Measurements from ENCODE around the gene ACSL4. TPM values are rescaled to one million over a fixed set of nuclear protein-coding genes. Genes with fewer than 3 reads are reported as not detected.

The ACSL4 gene
- total and polyA plus RNA-seq, 9 of the 15 experiments (the other 6 are each of a cell fraction or from before 2014, with no cell fraction given), result 9.8 to 35.1 (median 25.5) TPM

GRCh38 chrX:109719264-109719663 lies 13.8 kb downstream of the ACSL4 start:
- Histone ChIP-seq H3K27ac (ENCODE audit: extremely low read depth, low read depth, low read length) (no peak overlapping the region), H3K4me2 (ENCODE audit: insufficient read depth, low read length) (no peak overlapping the region), H3K36me3 (ENCODE audit: control insufficient read depth, insufficient read depth, low read length) (no peaks in the 10 kb centered on the region), H3K4me1 (replicated peaks in 1 of 2; ENCODE audit: control insufficient read depth in 2 of 2, insufficient read depth in 2 of 2, low read length in 2 of 2) (no peaks in the 10 kb centered on the region; a peak in 1 of 5 replicates), H3K79me2 (ENCODE audit: control insufficient read depth, insufficient read depth, low read length) (peaks cover 55% of the 10 kb centered on the region), H2AFZ (ENCODE audit: low read depth, low read length) (no peak overlapping the region), H3K9me1 (ENCODE audit: control insufficient read depth, insufficient read depth, low read length) (no peaks in the 10 kb centered on the region), H3K4me3 (no peak overlapping the region), H4K20me1 (replicated peaks; ENCODE audit: control insufficient read depth, insufficient read depth, low read length) (no peaks in the 10 kb centered on the region), H3K27me3 (ENCODE audit: control insufficient read depth in 2 of 2, insufficient read depth in 2 of 2, low read length in 2 of 2) (no peaks in the 10 kb centered on the region), H3K9me3 (replicated peaks; ENCODE audit: control insufficient read depth, insufficient read depth, low read depth, low read length) (no peaks in the 10 kb centered on the region), H3K9ac (ENCODE audit: insufficient read depth in 1 of 2, low read depth in 2 of 2, low read length in 2 of 2) (no peak overlapping the region)
- intact Hi-C loops (cut with micrococcal nuclease) (loop anchor here (10.0 kb wide), 1 partner anchor 426 kb away; no protein-coding TSS in a partner anchor), in situ Hi-C loops (cut with MboI) (loop anchor here (5.0 to 10.0 kb wide), 2 partner anchors 128 to 166 kb away; no protein-coding TSS in a partner anchor)
- ChIA-PET CTCF (ENCODE audit: low intra/inter-chr PET ratio) (no interaction called here), POLR2A (interaction anchor here (1.0 kb wide), 1 partner anchor 10 kb away, joined by 3 read pairs; no protein-coding TSS in a partner anchor)
- ATAC-seq, result peak; percentile 80
- WGBS (ENCODE audit: insufficient coverage, low coverage, missing lambda C conversion rate), result 4% methylated on average over 2 of the region's 2 CpGs
- BruUV-seq (replicated peaks), result no TSS peak
- peak in 2 of 4 experiments; percentile 7 to 9 for DNase-seq (ENCODE audit: extremely low read depth in 1 of 4, low spot score in 3 of 4)
- FAIRE-seq, result no peak
- no peak for TF ChIP-seq CBFA2T3 (IDR thresholded peaks at IDR 0.05)
- TF ChIP-seq, protein P1, sequence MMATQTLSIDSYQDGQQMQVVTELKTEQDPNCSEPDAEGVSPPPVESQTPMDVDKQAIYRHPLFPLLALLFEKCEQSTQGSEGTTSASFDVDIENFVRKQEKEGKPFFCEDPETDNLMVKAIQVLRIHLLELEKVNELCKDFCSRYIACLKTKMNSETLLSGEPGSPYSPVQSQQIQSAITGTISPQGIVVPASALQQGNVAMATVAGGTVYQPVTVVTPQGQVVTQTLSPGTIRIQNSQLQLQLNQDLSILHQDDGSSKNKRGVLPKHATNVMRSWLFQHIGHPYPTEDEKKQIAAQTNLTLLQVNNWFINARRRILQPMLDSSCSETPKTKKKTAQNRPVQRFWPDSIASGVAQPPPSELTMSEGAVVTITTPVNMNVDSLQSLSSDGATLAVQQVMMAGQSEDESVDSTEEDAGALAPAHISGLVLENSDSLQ (IDR thresholded peaks at IDR 0.05), result peak; percentile 47
- peak; percentile 69 for TF ChIP-seq MEIS2 (IDR thresholded peaks at IDR 0.05; ENCODE audit: partially characterized antibody)
- no peak for TF ChIP-seq ZNF586 (CRISPR knock-in tag; conservative IDR thresholded peaks at IDR 0.05)
- no peak for TF ChIP-seq ZNF431 (CRISPR knock-in tag; IDR thresholded peaks at IDR 0.05)
- no peak for TF ChIP-seq PBX2 (CRISPR knock-in tag; IDR thresholded peaks at IDR 0.05; ENCODE audit: low read depth)
- 0 out of 2 replicates have a peak, but pooled peaks have one; percentile 12 for TF ChIP-seq PBX2 (tag; conservative IDR thresholded peaks at IDR 0.05; ENCODE audit: low read depth)
- 0 out of 4 replicates have a peak, but pooled peaks of 1 of the 2 experiments have one; percentile 7 for TF ChIP-seq RAD21 (CRISPR knock-in tag; conservative IDR thresholded peaks at IDR 0.05 in 1 of 2, IDR thresholded peaks at IDR 0.05 in 1 of 2)
